ENCODE data around the gene DUSP28.

- TF ChIP-seq MZF1 (tag by site-specific recombination; IDR thresholded peaks at IDR 0.05; ENCODE audit: borderline replicate concordance) (no peak), YY1 (tag by site-specific recombination; IDR thresholded peaks at IDR 0.05) (no peak), ZNF394 (tag by site-specific recombination; IDR thresholded peaks at IDR 0.05; ENCODE audit: borderline replicate concordance) (no peak), ZNF791 (tag by site-specific recombination; IDR thresholded peaks at IDR 0.05) (no peak), SALL2 (tag by site-specific recombination; IDR thresholded peaks at IDR 0.05; ENCODE audit: borderline replicate concordance) (no peak), ZNF23 (tag by site-specific recombination; IDR thresholded peaks at IDR 0.05; ENCODE audit: borderline replicate concordance) (no peak), CTCF (tag by site-specific recombination; IDR thresholded peaks at IDR 0.05) (no peak), HOXC10 (CRISPR knock-in tag; IDR thresholded peaks at IDR 0.05) (no peak), OVOL3 (tag by site-specific recombination; IDR thresholded peaks at IDR 0.05) (no peak), ZSCAN5A (tag by site-specific recombination; IDR thresholded peaks at IDR 0.05) (no peak), ZBTB21 (tag by site-specific recombination; IDR thresholded peaks at IDR 0.05) (no peak), REST (tag by site-specific recombination; IDR thresholded peaks at IDR 0.05) (no peak), PRDM1 (tag by site-specific recombination; IDR thresholded peaks at IDR 0.05) (no peak), ZNF274 (IDR thresholded peaks at IDR 0.05; ENCODE audit: low read length) (no peak), ZNF274 (tag by site-specific recombination; IDR thresholded peaks at IDR 0.05; ENCODE audit: borderline replicate concordance) (no peak)
Measured at GRCh38 chr2:240605867-240606743, 45.9 kb downstream of the DUSP28 start.

Data from HEK293 (cell line).